HG02970 (cell line): Measurements from ENCODE around the gene GGA3.
"Not testable (repeated sequence)": the region's sequence is repeated elsewhere in the genome, so short reads cannot be mapped to it uniquely, and the experiment has no call there.

Experiments
- ATAC-seq: cut with Tn5 transposase; IDR thresholded peaks from one replicate; pipeline ENCODE4 v1.9.1; 2021; ENCODE audit warnings: mild to moderate bottlenecking, moderate library complexity, moderate number of reproducible peaks; ENCODE audit not compliant: unreplicated experiment, low FRiP score

The GGA3 gene

DNA sequence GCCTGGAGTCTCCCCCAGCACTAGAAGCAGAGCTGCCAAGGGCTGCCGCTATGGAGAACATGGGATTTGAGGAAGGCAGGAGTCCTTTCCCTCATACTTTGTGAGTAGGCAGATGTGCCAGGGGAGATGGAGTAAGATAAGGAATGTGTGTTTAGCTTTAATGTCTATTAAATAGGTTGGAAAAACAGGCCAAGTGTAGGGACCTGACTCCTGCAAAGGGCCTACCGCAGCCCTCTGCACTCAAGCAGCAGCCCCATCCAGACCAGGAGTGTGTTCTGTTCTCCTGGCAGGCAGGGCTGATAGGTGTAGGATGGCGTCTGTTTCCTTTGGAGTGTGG lies 11.4 kb upstream of the GGA3 start:
- ATAC-seq, result no peak

DNA sequence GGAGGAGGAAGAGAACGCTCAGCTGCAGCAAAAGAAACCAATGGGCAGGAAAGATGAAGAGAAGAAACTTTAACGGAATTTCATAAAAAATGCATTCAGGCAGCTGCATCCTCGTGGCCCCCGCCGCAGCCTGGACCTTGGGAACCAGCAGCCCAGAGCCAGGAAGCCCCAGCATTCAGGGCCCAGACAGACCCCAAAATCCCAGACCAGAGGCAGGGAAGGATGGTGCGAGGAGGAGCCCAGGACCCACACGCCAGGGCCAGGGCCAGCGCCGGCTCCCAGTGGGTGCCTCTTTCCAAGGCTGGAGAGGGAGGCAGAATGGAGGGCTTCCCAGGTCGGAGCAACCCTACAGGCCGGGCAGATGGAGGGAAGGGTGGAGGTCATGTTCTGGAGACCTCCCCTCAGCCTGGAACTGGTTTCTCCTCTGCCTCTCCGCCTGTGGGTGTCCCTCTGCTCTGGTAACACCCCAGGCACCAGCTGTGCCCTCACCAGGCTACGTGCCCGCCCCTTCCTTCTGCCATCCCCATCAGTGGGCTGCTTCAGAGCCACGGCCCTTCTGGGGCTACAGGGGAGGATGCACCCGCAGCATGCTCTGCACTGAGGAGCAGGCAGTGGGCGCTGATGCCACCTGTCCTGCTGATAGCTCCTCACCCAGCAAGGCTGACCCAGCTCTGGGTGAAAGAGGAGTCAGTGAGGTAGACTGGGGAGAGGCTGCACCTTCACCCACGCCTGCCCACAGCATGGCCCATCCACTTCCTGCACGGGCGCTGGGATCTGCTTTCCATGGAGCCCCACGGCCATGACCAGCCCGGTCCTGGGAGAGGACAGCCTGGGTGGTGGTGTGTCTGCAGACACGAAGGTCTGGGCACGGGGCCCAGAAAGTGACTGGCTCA lies 10.8 kb upstream of the GGA3 start:
- ATAC-seq, result no peak

DNA sequence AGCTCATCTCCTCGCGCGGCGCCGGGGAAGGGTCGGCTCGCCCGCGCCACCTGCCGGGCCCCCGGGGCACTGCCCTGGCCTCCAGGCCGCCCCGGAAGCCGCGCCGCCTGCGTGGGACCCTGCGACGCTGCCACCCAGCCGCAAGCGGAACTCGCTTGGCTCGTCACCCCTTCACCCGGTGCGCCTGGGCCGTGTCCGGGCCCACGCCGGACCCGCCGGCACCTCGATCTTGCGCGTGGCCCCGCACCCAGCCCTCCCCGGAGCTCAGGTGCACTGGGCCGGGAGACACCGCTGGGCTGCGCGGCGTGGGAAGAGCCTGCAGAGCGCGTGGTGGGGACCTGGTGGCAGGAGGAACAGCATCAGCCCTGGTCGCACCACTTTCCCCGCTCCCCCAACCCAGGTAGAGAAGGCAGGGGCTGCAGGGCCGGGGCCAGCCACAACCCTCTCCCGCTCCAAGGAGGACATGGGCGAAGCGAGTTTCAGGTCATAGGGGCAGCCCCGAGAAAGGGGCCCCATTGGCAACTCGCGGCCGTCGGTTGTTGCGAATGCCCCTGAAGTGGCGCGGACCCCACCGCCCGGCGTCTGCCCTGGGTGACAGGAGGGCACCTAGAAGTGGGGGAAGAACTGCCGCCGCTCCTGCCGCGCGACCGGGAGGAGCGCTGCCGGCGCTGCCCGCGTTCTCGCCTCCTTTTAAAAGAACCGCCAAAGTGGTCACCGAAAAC lies 10.0 kb upstream of the GGA3 start:
- ATAC-seq, result peak; percentile 69

DNA sequence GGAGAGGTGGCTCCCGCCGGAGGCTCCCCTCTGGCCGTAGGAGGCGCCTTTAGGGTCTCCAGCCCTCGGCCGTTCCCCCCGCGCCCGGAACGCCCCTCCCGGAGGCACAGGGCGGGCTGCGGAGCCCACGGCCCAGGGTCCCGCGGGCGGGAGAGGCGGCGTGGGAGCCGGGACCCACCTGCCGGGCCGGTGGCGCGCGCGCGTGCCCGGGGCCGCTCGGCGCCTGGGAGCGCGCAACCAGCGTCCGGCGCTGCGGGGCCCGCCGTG lies 9.5 kb upstream of the GGA3 start, which contains the start of gene MIF4GD:
Gene MIF4GD, minus strand, starts transcription at position 266 of the 267 bp plus-strand sequence. CDS start 1,036 bp downstream, outside the sequence.
- ATAC-seq, result no peak

DNA sequence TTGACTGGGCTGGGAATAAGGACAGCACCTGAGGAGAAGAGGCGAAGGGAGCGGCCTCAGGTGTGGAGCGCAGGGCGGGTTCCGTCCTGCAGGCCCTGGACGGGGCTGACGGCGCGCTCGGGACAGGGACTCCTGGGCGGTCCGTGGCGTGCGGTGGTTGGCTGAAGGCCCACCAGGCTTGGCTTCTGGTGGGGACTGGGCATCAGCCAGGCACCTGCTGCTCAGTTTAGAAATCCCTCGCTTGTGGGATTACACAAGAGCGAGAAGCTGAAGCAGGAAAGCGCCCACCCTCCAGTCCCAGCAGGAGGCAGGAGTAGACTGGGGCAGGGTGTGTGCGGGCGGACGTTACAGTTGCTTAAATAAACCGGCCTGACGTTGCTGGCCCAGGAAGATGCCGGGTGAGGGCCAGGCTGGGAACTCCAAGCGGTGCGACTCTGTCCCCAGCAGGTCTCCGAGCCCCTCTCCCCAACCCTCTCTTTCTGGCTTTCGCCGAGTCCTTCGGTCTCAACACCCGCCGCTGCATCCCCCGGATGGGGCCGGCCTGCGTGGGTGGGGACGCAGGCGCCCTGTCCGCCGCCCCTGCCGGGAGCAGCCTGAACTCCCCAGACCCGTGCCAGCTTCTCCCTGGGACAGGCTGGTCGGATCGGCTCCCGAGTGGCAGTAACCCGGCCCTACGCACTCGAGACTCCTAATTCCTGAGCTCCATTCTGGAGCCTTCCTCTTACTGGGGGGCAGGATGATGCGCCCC lies 9.0 kb upstream of the GGA3 start:
- ATAC-seq, result peak; percentile 29

DNA sequence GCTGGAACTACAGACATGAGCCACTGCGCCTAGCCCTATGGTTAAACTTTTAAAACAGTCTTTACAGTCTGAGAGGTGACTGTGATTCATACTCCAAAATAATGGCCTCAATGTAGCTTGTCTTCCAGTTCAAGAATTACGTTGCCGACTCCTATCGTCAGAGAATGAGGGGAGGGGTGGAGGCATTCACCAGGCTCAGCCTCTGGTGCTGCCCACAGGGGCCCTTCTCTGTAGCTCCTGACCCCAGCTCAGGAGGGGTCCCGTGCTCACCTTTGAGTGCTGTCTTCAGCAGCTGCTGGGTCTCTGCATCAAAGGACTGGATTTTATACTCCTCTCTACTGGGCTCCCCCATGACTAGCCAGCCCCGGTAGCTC lies 8.4 kb upstream of the GGA3 start:
- ATAC-seq, result no peak

DNA sequence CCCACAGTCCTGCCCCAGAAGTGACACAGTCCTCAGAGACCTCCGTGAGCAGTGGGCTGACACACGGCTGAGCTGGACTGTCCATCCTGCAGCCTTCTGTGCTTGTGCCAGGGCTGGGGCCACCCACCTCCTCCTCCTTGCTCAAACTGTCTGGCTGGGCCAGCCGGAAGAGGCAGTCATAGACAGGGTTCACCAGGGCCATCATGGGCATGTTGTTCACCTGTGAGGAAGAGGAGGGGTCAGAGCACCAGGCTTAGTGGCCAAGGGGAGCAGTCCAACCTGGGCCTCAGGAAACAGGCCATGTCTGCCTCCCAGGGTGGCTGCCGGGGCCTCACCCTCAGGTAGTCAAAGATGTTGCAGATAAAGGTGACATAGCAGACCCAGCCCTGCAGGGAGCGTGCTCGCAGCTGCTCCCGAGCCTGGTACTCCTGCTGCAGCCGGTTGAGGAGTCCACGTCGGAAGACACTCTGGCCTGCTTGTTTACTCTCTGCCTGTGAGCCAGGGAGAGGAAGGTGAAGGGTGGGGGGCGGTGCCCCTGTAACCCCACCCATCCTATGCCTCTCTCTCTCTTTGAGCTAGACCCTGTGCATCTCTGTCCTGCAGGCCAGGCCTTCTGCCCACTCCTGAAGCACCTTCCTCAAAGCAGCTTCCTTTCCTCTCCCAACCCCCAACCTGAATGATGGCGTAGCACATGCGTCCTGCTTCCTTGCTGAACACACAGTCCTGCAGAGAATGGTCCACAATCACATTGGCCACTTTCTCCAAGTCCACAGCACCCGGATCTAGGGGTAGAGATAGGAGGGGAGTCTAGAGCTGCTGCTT lies 6.2 kb upstream of the GGA3 start:
- ATAC-seq, result no peak

DNA sequence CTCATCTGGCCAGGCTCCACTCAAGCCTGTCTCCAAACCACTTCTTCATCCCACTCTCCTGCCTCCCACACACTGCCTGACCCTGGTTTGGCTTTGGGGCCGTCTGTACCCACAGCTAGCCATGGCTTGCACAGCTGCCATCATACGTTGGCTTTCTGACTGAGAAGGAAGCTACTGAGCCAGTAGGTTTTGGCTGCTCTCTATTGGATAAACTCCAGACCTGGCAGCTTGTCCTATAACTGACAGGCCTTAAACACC lies 5.7 kb upstream of the GGA3 start:
- no peak for ATAC-seq

DNA sequence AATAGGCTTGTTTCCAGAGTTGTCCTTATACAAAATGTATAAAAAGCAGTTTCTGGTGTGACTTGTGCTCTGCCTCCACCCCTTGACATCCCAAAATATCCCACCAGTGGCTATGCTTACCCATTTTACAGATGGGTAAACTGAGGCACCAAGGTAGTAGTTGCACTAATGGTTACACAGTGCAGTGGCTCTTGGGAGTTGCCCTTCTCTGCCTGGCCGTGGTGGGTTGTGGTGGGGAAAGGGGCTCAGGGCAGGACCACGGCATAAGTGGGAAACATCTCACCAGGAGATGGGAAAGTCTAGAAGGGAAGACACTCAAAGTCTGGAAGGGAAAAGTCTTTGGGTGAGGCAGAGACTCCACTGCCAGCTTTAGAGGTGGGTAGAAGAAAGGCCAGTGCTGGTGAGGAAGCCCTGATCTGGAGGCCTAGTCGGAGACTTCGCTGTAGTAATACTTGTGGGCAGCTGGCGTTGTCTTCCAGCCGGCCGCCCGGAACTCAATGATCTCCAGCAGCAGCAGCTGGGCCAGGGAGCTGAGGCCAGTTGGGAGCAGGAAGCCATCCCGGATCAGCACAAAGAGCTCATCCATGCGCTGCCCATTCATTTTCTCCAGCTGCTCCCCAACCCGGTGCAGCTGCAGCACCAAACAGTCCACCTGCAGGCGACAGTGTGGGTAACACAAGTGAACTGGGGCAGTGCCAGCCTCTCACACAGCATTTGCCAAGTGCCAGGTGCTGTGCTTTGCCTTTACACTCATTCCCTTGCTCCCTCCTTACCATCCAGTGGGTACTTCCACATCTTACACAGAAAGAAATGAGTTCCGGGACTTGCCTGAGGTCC lies 5.1 kb upstream of the GGA3 start:
- ATAC-seq, result no peak

DNA sequence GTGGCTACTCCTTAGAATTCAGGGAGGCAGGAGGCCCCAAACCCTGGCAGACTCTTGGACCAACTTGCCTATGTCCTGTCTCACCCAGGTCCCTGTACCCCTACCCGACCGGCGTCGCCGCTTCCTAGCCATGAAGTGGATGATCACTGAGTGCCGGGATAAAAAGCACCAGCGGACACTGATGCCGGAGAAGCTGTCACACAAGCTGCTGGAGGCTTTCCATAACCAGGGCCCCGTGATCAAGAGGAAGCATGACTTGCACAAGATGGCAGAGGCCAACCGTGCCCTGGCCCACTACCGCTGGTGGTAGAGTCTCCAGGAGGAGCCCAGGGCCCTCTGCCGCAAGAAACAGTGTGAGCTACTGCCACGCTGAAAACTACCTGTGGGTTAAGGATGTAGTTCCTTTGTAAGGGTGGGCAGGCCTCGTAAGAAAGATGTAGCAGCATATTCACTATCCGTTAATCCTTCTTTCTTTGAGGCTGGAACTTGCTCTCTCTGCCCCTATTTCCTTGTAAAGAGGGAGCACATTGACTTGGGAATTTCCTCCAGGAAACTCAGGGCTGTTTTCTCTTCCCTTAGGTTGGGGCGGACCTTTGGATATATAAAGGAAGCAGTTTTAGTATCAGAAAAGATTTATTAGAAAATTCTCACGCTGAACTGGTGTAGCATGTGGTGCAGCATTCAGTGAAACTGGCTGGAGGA lies 4.4 kb upstream of the GGA3 start:
- no peak for ATAC-seq

DNA sequence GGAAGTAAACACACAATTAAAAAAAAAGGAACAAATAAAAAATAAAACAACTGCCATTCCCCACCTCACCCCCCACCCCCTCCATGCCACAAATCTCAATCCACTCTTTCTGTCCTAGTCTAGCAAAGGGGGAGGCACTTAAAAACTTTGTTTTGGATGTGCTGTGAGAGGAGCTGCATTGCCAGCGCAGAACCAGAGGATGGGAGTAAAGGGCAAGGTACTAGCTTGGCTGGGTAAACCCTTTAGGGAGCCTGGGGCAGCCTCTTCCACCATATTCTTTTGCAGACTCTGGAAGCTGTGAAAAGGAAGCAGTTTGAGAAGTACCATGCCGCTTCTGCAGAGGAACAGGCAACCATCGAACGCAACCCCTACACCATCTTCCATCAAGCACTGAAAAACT lies 1.6 kb upstream of the GGA3 start:
- ATAC-seq, result no peak

DNA sequence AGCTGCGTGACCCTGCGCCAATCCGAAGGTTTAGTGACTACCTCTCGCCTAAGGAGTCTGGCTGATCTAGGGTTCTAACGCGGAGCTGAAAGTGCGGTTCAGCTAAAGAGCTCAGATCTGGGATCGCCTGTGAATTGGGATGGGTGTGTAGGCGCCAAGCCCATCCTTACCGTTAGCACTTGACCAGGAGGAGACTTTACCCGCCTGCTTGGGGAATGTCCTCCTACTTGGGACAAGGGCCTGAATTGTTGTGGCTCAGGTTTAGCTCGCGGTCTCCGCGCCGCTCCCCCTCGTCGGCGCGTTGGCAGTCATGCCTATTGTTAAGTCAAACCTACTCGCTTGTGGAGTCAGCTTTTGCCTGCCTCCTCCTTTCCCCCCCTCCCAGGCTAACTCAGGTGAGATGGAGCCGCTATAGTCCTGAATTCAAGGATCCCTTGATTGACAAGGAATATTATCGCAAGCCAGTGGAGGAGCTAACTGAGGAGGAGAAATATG lies 753 bp upstream of the GGA3 start:
- ATAC-seq, result peak; percentile 8

DNA sequence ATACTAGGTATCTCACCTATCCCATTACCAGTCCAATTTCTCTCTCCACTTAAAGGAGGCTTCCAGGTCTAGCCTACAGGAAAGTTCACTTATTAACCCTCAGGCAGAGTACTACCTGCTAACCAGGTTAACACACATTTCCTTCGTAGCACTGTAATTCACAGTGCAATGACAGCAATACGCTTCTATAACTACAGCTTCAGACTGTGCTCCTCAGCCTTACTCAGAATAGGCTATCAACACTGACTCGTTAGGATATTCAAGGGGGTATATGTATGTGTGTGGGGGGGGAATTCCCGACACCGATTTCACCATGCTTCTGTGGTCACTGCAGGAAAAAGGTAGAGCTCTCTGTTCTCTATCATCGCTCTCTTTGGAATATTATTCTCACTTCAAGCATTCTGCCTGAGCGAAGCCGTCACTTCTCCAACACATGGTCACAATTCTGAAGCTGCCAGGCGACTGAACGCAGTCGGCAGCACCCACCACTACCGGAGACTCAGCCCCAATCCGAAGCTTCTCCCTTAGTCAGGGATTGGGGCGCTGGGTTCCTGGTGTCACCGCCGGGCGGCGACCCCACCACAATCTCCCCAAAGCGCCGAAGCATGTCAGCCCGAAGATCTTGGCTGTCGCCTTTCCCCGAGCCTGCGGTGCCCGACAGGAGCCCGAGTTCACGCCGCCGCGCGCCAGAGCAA lies 618 bp downstream of the GGA3 start:
- peak; percentile 24 for ATAC-seq

DNA sequence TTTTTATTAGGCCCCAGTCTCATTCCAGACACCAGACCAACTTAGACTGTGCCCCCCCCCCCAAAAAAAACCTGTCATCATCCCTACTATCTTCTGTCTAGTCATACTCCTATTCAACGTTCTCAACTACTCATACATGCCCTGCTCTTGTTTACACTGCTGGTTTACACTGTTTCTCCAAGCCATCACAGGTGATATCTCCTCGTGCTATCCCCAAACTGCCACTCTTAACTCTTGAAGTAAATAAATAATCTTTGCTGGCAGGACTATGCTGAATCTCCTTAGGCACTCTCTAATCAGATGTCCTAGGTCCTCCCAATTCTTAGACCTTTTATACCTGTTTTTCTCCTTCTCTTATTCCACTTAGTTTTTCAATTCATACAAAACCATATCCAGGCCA lies 4.2 kb downstream of the GGA3 start:
- not testable (repeated sequence) for ATAC-seq

DNA sequence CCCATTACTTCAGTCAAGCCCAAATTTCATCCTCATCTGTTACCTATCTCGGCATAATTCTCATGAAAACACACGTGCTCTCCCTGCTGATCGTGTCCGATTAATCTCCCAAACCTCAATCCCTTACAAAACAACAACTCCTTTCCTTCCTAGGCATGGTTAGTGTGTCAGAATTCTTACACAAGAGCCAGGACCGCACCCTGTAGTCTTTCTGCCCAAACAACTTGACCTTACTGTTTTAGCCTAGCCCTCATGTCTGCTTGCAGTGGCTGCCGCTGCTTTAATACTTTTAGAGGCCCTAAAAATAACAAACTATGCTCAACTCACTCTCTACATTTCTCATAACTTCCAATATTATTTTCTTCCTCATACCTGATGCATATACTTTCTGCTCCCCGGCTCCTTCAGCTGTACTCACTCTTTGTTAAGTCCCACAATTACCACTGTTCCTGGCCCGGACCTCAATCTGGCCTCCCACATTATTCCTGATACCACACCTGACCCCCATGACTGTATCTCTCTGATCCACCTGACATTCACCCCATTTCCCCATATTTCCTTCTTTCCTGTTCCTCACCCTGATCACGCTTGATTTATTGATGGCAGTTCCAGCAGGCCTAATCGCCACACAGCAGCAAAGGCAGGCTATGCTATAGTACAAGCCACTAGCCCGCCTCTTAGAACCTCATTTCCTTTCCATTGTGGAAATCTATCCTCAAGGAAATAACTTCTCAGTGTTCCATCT lies 5.3 kb downstream of the GGA3 start:
- ATAC-seq, result not testable (repeated sequence)

DNA sequence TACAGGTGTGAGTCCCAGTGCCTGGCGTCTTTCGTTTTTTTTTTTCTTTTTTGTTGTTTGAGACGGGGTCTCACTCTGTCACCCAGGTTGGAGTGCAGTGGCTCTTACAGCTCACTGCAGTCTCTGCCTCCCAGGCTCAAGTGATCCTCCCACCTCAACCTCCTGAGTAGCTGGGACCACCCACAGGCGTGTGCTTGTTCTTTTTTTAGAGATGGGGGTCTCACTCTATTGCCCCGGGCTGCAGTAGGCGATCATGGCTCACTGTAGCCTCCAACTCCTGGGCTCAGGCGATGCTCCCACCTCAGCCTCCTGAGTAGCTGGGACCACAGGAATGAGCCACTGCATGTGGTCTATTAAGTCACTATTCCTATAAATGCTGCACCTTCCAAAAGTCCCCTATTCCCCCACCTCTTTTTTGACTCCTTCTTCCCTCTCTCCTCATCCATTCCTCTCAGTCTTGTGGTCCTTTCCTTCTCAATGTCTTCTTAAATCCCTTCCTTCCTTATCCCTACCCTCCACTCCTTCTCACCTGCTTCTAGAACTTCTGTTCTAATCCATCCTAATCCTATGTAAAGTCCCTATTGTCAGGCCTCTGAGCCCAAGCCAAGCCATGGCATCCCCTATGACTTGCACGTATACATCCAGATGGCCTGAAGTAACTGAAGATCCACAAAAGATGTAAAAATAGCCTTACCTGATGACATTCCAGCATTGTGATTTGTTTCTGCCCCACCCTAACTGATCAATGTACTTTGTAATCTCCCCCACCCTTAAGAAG lies 9.2 kb downstream of the GGA3 start:
- no peak for ATAC-seq

DNA sequence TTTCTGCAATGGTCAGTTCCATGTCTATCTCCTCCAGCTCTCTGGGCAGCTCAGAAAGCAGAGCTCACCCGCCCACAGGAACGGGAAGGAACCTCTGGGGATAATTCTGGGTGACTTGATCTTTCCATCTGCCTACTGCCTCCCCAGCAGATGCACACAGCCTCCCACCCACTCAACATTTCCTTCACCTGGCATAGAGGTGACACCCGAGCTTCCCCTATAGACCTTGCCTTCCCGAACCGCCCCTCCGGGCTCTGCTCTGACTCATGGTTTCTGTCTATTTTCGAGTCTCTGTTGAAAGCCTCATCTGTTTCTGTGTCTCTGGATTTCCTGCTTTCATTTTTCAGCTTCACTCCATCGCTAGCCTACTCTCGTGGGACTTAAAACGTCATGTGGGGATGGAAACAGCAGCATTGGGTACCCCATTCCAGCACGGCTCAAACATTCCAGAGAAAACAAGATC lies 11.4 kb downstream of the GGA3 start:
- peak; percentile 55 for ATAC-seq
